ENCODE data around the gene PPM1B.
A peak's percentile ranks its signal among the peaks of the same experiment; 100 is the strongest.

The PPM1B gene

DNA sequence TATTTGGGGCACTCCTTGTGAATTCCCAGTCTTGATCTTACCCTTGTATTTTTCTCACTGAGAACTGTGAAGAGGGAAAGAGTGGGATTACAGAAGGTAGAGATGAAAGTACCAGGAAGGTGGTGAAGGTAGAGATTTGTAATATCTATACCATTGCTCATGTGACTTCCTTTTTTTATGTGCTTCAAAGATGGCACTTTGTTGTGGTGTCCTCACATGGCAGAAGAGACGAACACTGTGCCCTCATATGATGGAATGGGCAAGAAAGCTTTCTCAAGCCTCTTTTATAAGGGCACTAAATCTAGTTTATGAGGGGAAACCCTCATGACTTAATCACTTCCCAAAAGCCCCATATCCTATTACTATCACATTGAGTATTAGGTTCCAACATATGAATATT lies 28.9 kb upstream of the PPM1B start:
- no peak overlapping the region for H3K4me3 ChIP-seq (ENCODE audit: low read length)
- TF ChIP-seq ZNF274 (IDR thresholded peaks at IDR 0.05; ENCODE audit: low read depth, low read length): no peak

DNA sequence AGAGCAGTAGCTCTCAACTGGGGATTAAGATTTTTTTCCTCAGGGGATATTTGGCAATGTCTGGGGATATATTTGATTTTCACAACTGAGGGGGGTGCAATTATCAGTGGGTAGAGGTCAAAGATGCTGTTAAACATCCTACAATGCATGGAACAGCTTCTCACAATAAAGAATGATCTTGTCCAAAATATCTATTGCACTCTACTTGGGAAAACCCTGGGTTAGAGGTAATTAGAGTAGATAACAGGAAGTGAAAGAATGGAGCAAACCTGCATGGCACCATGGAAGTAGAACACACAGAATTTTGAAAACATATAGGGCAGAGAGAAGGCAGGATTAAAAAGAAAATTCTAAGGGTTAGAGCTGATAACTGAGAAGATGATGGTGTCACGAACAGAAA lies 26.4 kb upstream of the PPM1B start:
- H3K4me3 ChIP-seq (ENCODE audit: low read length): no peak overlapping the region
- TF ChIP-seq ZNF274 (IDR thresholded peaks at IDR 0.05; ENCODE audit: low read depth, low read length): no peak

DNA sequence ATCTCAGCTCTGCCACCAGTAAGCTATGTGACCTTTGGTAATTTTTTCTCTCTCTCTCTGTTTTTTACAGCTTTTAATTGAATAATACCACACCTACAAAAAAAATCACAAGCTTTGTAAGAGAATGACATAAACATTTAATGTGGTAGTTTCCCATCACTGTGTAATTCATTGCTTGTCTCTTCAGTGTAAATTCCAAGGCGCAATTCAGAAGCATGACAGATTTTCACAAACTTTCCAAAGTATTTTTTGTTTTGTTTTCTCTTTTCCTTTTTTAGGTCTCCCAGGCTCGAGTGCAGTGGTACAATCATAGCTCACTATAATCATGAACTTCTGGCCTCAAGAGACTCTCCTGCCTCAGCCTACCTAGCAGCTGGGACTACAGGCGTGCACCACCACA lies 25.0 kb upstream of the PPM1B start:
- TF ChIP-seq ZNF274 (IDR thresholded peaks at IDR 0.05; ENCODE audit: low read depth, low read length): no peak
- H3K4me3 ChIP-seq (ENCODE audit: low read length): no peak overlapping the region

DNA sequence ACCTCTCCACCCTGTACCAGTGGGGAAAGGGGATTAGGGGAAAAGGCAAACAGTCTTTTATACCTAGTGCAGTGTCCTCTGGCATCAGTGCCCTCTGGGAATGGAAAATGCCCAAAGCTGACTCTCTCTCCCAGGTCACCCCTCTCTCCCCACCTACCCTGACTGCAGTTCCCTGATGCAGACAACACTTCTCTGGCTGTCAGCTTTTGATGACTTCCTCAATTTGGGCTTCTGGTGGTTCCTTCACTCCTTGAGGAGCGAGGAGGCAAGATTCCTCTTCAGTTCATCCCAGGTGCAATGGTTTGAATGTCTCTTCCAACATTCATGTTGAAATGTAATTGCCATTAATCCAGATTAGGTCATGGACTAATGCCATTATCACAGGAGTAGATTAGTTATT lies 19.7 kb upstream of the PPM1B start:
- no peak for TF ChIP-seq ZNF274 (IDR thresholded peaks at IDR 0.05; ENCODE audit: low read depth, low read length)
- H3K4me3 ChIP-seq (ENCODE audit: low read length): no peak overlapping the region

DNA sequence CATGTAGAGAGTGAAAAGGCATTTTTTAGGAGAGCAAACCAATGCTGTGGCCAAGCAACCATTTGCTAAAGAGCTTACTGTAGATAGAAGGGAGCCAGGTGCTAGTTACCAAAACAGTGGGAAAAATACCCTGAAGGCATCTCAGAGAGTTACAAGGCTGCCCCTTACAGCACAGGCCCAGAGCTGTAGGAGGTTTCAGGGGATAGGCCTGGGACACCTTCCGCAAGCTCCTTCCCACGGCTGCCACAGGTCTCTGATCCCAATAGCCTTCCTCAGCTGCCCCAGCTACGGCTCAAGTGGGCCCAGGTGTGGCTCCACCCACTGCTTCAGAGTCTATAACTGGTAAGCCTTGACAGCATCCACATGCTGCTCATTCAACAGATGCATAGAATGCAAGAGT lies 18.2 kb upstream of the PPM1B start:
- TF ChIP-seq ZNF274 (IDR thresholded peaks at IDR 0.05; ENCODE audit: low read depth, low read length): no peak
- H3K4me3 ChIP-seq (ENCODE audit: low read length): no peak overlapping the region

DNA sequence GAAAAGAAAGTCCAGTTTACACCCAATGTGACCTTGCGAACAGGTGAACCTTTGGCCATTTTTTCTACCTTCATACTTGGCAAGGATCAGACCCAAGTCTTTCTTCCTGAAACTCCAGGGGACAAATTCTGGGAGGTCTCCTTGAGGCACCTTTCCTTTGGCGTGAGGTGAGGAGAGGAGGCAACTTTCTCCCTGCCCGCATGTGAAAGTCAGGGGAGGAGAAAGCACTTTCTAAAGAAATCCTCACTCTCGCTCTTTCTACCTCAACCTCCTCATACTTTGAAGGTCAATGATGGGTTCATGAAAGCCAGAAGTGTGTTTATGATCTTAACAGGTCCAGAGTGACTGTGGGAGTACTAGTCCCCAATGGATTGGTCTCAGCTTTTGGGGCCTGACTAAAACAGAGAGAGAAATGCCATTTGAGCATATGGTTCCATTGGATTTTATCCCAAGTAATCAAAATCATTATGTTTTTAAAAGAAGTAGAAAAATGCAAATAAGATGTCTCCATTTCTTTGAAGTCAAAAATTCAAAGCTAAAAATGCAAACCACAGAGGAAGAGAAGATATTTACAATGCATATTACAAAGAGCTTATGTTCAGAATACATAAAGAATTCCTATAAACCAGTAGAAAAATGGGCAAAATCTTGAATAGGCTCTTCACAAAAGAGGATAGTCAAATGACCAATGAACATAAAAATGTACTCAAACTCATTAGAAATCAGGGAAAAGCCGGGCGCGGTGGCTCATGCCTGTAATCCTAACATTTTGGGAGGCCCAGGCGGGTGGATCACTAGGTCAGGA lies 15.6 kb upstream of the PPM1B start:
- H3K4me3 ChIP-seq (ENCODE audit: low read length): no peak overlapping the region
- TF ChIP-seq ZNF274 (IDR thresholded peaks at IDR 0.05; ENCODE audit: low read depth, low read length): no peak

DNA sequence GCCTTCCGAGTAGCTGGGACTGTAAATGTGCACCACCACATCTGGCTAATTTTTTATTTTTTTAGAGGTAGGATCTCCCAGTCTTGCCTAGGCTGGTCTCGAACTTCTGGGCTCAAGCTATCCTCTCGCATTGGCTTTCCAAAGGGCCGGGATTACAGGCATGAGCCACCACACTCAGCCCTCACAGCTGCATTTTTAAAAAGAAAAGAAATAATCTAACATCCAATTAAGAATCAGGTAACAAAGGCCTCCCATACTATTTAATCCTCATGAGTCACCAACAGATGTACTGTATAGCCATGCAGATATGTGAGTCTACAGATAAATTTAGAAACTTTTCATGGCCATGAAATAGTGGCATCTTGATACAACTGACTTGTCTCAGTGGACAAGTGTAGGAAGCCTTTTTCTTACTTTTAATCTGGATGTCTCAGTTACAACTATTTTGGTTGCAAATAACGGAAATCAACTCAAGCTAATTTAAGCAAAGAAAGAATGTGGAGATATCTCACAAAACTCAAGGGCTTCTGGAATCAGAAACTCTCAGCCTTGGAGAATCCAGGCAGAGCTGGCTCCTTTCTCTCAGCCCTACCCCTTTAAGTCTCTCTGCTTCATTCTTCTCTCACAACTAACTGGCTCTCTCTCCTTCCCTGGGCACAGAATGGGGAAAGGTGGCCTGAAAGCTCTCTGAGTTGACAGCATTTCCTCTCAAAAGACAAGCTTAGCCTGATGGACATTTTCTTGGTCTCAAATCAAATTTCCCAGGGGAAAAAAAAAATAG lies 12.8 kb upstream of the PPM1B start:
- TF ChIP-seq ZNF274 (IDR thresholded peaks at IDR 0.05; ENCODE audit: low read depth, low read length): no peak
- H3K4me3 ChIP-seq (ENCODE audit: low read length): no peak overlapping the region

DNA sequence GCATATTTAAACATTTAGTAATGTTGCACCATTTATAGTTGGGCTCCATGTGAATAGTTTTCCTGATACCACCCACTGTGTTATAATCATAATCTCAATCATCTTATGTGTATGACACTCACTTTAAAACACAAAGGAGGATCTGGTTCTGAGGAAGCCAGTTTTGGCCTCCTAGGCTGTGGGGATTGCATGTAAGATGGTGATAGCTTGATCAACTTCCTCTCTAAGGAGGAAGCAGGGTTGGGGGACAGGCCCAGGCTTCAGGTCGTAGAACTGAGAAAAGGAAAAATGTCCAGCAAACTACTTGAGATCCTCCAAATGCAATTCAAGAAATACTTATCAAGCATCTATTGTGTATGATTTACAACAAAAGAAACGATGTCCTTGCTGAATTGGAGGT lies 4.9 kb upstream of the PPM1B start:
- H3K4me3 ChIP-seq (ENCODE audit: low read length): no peak overlapping the region
- no peak for TF ChIP-seq ZNF274 (IDR thresholded peaks at IDR 0.05; ENCODE audit: low read depth, low read length)

DNA sequence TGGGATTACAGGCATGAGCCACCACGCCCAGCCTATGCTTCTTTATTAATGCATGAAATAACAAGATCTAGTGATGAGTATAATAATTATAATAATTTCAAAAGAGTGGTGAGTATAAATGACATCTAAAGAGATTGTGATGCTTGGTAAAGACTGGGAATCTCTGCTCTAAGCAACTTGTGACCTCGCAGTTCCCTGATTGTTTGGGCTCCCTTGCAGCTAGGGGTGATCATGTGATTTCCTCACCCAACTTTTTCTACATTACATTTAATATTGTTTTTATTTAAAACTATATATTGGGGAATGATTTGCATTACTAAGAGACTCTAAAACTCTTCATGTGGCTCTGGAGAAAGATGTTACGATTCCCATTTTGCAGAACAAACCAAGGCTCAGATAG lies 4.1 kb upstream of the PPM1B start:
- no peak for TF ChIP-seq ZNF274 (IDR thresholded peaks at IDR 0.05; ENCODE audit: low read depth, low read length)
- H3K4me3 ChIP-seq (ENCODE audit: low read length): no peak overlapping the region

DNA sequence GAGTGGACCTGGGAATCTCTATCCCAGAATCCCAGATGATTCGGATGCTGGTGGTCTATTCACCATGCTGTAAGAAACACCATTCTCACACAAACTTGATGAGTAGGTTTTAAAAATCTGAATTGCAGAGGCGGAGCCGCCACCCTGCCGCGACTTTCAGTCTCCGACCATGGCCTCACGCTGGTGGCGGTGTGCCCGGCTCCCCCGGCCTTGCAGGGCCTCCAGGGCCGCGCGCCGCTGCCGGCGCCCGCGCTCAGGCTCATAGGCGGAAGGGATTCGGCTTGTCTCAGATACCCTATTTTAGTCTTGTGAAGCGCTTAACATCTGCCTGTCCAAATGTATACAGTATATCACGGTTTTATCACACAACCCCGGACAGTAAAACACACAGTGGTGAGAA lies 2.6 kb upstream of the PPM1B start:
- H3K4me3 ChIP-seq (ENCODE audit: low read length): no peak overlapping the region
- no peak for TF ChIP-seq ZNF274 (IDR thresholded peaks at IDR 0.05; ENCODE audit: low read depth, low read length)

DNA sequence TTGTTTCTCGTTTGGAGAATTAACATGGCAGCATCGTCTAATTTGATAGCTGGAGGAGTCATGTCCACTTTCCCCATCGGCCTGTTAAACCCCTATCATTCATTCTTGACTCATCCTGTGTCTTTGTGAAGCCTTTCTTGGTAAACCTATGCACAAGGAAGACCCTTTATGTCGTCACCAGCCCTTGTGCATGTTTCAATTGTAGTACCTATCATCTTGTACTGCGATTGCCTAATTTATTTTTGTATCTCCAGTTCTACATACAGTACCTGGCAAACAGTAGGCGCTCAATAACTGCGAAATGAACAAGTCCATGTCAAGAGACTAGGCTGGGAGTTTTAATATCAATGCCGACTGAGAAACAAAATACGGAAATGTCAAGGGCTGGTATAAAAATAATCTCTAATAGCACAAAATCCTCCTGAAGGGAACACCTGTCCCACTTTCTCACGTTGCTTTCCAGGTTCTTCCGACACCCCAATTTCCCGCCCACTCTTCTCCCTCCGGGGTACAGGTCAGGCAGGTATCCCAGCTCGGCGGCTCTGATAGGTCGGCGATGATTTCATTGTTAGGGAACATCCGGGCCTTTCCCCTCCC lies 1.3 kb upstream of the PPM1B start:
- H3K4me3 ChIP-seq (ENCODE audit: low read length): peak overlapping the region; percentile 51; the same call in 1 of the 2 replicates
- no peak for TF ChIP-seq ZNF274 (IDR thresholded peaks at IDR 0.05; ENCODE audit: low read depth, low read length)

DNA sequence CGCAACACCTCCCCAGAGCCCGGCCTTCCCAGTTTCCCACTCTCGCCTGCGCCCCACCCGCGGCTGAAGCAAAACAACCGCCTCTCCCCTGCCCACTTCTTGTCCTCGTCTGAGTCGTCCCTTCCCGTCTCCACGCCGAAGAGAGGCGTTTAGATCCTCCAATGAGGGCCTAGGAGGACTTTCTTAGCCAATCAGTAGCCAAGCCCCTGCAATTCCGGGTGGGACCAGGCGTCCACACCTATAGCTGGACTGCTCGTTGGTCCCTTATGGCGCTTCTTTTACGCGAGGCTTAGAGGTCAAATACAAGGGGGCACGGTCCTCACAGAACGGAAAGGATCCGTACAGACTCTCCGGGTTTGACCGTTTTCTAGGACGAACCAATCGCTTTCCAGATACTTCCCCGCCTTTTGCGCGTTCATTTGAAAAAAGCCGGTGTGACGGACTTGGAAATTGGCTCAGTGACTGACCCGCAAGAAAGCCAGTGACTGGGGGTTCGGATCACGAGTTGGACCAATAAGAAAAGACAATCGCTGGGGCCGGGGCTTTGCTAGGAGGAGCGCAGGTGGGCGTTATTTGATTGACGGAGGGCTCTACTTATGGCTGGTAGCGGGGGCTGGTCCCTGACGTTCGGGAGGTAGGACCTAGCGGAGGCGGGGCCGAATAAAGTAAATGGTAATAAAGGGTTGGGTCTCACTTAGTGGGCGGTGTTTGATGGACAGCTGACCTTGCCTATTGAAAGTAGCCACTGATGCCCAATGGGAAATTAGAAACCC lies 581 bp upstream of the PPM1B start:
- H3K4me3 ChIP-seq (ENCODE audit: low read length): peak overlapping the region; percentile 51; the same call in 1 of the 2 replicates
- TF ChIP-seq ZNF274 (IDR thresholded peaks at IDR 0.05; ENCODE audit: low read depth, low read length): no peak

DNA sequence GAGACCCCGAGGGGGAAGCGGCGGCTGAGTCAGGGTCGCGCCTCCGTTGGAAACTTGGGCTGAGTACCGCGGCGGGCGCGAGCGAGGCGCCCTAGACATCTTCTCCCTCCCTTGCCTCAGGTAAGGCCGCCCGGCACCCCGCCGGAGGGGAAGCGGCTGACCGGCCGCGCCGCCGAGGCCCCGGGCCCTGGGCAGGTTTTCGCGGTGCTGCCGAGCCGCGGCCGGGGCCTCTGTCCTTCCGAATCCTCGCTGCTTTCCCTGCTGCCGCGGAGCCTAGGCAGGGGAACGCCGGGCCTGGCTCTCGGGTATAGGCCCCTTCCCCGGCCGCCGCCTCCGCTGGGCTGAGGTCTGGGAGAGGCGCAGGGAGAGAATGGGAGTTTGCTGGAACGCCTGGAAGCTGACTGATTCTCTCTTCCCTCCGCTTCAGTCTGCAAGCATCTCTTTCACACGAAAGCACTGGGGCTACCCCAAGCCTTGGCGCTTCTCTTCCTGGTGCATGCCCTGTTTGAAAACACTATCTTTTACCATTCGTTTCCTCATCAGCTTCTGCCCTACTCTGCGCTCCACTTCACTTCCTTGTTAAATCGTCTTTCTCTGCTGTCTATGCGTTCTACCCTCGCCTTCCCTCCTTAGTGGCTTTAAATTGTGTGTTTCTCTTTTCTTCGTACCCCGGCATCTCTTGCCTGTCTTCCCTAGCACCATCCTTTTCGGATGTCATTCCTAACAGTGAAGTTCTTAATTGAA lies 652 bp downstream of the PPM1B start:
- TF ChIP-seq ZNF274 (IDR thresholded peaks at IDR 0.05; ENCODE audit: low read depth, low read length): no peak
- H3K4me3 ChIP-seq (ENCODE audit: low read length): peak overlapping the region; percentile 83

All from GM08714 (cell line).